ENCODE measurements around the gene PLEKHH1. TPM values are rescaled to one million over a fixed set of nuclear protein-coding genes. Genes with fewer than 3 reads are reported as not detected.

PLEKHH1 gene
- total and polyA plus RNA-seq, 2 of the 8 experiments (the other 6 are each of a cell fraction or from before 2014, with no cell fraction given), result 28.3 to 33.3 TPM

DNA sequence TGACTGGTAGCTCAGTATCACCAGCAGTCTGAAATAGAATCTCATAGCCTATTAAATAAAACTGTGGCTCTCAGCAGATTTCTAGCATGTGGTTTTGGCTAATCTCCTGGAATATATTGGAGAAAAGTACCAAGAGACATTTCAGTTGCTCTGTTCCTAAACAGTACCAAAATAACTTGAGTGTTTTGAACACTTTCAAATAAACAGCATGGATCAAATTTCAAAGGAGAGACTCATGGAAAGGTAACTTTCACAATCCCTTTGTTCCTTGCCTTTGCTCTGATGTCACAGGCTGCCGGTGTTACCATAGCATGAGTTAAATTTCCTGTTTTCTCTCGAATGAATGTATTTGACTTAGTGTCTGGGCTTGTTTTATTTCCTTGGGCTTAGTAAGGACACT lies 90.0 kb downstream of the PLEKHH1 start:
- Histone ChIP-seq H3K79me1 (ENCODE audit: low read depth, low read length) (no peaks in the 10 kb centered on the region), H4K91ac (replicated peaks; ENCODE audit: insufficient read length, low read length) (no peak overlapping the region), H3K4me2 (ENCODE audit: insufficient read depth in 1 of 2, low read depth in 2 of 2, low read length in 2 of 2) (peak overlapping the region; percentile 16 to 37; a peak in 2 of 4 replicates), H3K23ac (ENCODE audit: insufficient read length) (no peak overlapping the region), H4K5ac (ENCODE audit: insufficient read length, low read depth, low read length) (no peak overlapping the region), H2BK5ac (ENCODE audit: low read depth, low read length) (no peak overlapping the region), H2BK20ac (ENCODE audit: low read length) (no peak overlapping the region), H3K56ac (replicated peaks; ENCODE audit: insufficient read length, low read depth, low read length) (no peak overlapping the region), H3K27me3 (replicated peaks in 1 of 4; ENCODE audit: control insufficient read depth in 3 of 4, extremely low read depth in 1 of 4, insufficient read depth in 3 of 4, low read length in 3 of 4) (peaks cover 0 to 3% (median 0%) of the 10 kb centered on the region in 4 experiments; a peak in 2 of 7 replicates), H2BK15ac (ENCODE audit: low read length) (no peak overlapping the region), H3K4ac (replicated peaks; ENCODE audit: insufficient read length, low read depth, low read length) (no peak overlapping the region), H3K4me1 (replicated peaks in 1 of 4; ENCODE audit: control insufficient read depth in 3 of 4, insufficient read depth in 4 of 4, low read length in 3 of 4) (peaks cover 0 to 6% (median 5%) of the 10 kb centered on the region in 4 experiments; a peak in 5 of 7 replicates), H4K20me1 (replicated peaks in 1 of 2; ENCODE audit: control insufficient read depth in 1 of 2, insufficient read depth in 2 of 2, low read length in 2 of 2) (peaks cover 0 to 1% of the 10 kb centered on the region in 2 experiments), H3K79me2 (ENCODE audit: control insufficient read depth in 1 of 2, insufficient read depth in 2 of 2, low read length in 2 of 2) (no peaks in the 10 kb centered on the region), H3K36me3 (ENCODE audit: control insufficient read depth in 2 of 4, insufficient read depth in 4 of 4, low read length in 3 of 4) (peaks cover 0 to 8% (median 2%) of the 10 kb centered on the region in 4 experiments; a peak in 3 of 8 replicates), H2AFZ (ENCODE audit: low read length) (no peak overlapping the region), H3K4me3 (ENCODE audit: extremely low read depth in 1 of 4, insufficient read depth in 2 of 4, low read depth in 3 of 4, low read length in 4 of 4) (peak overlapping the region in 1 of 4 experiments; percentile 33; a peak in 1 of 8 replicates), H3K23me2 (ENCODE audit: low read depth, low read length) (peaks cover 6% of the 10 kb centered on the region; the same call in 1 of the 2 replicates), H4K8ac (ENCODE audit: extremely low read depth, insufficient read depth, low read length) (no peak overlapping the region), H3K27ac (ENCODE audit: low read depth, low read length) (no peak overlapping the region), H2BK12ac (ENCODE audit: low read depth, low read length) (no peak overlapping the region), H3K18ac (ENCODE audit: extremely low read depth, low read length) (no peak overlapping the region), H2BK120ac (replicated peaks; ENCODE audit: low read depth, low read length) (no peak overlapping the region), H3K9ac (replicated peaks in 1 of 4; ENCODE audit: extremely low read depth in 1 of 4, low read depth in 3 of 4, low read length in 3 of 4) (no peak overlapping the region), H3K9me3 (ENCODE audit: insufficient read depth in 2 of 2, low read depth in 1 of 2, low read length in 1 of 2) (no peaks in the 10 kb centered on the region), H2AK5ac (ENCODE audit: low read depth, low read length) (no peak overlapping the region), H3K14ac (ENCODE audit: insufficient read length) (no peak overlapping the region)
- WGBS, 2 experiments (ENCODE audit: extremely low coverage in 1 of 2, insufficient coverage in 1 of 2, insufficient read length in 1 of 2, insufficient replicate concordance in 2 of 2, low coverage in 1 of 2, low lambda C conversion rate in 2 of 2, missing lambda C conversion rate in 1 of 2), result 85% methylated on average over 2 of the region's 2 CpGs; no CpG with 5 or more reads in 1 of the 2 experiments
- CTCF ChIA-PET (ENCODE audit: partially characterized antibody), result interaction anchor here (0.9 to 1.4 kb wide), 5 partner anchors 11 to 203 kb away, joined by 3 to 5 read pairs (median 3); partner anchors contain the start of gene PIGH
- FAIRE-seq (no peak), DNase-seq (ENCODE audit: low read depth in 1 of 2, low spot score in 2 of 2) (no peak)
- POLR2A ChIA-PET (ENCODE audit: partially characterized antibody), result interaction anchor here (0.7 to 1.9 kb wide), 4 partner anchors 12 to 25 kb away, joined by 3 to 8 read pairs (median 3); no protein-coding TSS in a partner anchor
- no peak for TF ChIP-seq SIN3A (conservative IDR thresholded peaks at IDR 0.05 in 1 of 2, IDR thresholded peaks at IDR 0.05 in 1 of 2; ENCODE audit: low read depth in 1 of 2, low read length in 2 of 2)
- TF ChIP-seq RAD21 (IDR thresholded peaks at IDR 0.05 in 1 of 2, conservative IDR thresholded peaks at IDR 0.05 in 1 of 2; ENCODE audit: low read depth in 2 of 2, low read length in 2 of 2), result no peak
- TF ChIP-seq TAF7 (optimal IDR thresholded peaks at IDR 0.05; ENCODE audit: borderline replicate concordance, low read depth, low read length), result no peak
- TF ChIP-seq CBX8 (IDR thresholded peaks at IDR 0.05; ENCODE audit: borderline replicate concordance, low read depth, low read length), result no peak
- no peak for TF ChIP-seq JUND (IDR thresholded peaks at IDR 0.05; ENCODE audit: low read length)
- TF ChIP-seq CEBPB (IDR thresholded peaks at IDR 0.05; ENCODE audit: low read depth, low read length), result no peak
- TF ChIP-seq KDM4A (IDR thresholded peaks at IDR 0.05; ENCODE audit: low read depth, low read length, severe bottlenecking), result no peak
- TF ChIP-seq CBX5 (IDR thresholded peaks at IDR 0.05; ENCODE audit: low read depth, low read length), result no peak
- no peak for TF ChIP-seq PHF8 (conservative IDR thresholded peaks at IDR 0.05; ENCODE audit: low read depth, low read length)
- TF ChIP-seq YY1 (IDR thresholded peaks at IDR 0.05; ENCODE audit: low read depth, low read length), result no peak
- TF ChIP-seq JUN (IDR thresholded peaks at IDR 0.05; ENCODE audit: low read depth, low read length), result no peak
- no peak for TF ChIP-seq CHD1 (IDR thresholded peaks at IDR 0.05; ENCODE audit: low read depth, low read length)
- TF ChIP-seq BCL11A (IDR thresholded peaks at IDR 0.05; ENCODE audit: low read depth in 2 of 2, low read length in 2 of 2), result no peak
- TF ChIP-seq BRCA1 (IDR thresholded peaks at IDR 0.05; ENCODE audit: low read depth, low read length), result no peak
